Stimulated activated CD4-positive, alpha-beta T cell treated with anti-CD3 and anti-CD28 coated beads, Interleukin-4, amount 100 ng/mL, for 48 hours (primary cell): ENCODE data around the gene SDR9C7.

Experiments
- DNase-seq, 2 donors: peaks; one replicate each; pipeline ENCODE4 v3.0.0-alpha.2; 2020; ENCODE audit warnings: low read depth in 2 of 2

The SDR9C7 gene

GRCh38 chr12:56877195-56878009 lies 56.8 kb downstream of the SDR9C7 start:
- no peak for DNase-seq

GRCh38 chr12:56874821-56875220 lies 59.4 kb downstream of the SDR9C7 start:
- no peak for DNase-seq

GRCh38 chr12:56873382-56873781 lies 60.8 kb downstream of the SDR9C7 start:
- DNase-seq = no peak
